GM18867 (cell line): ENCODE data around the gene KLF17.

Source experiments
- ATAC-seq: cut with Tn5 transposase; IDR thresholded peaks from one replicate; pipeline ENCODE4 v1.9.1; 2021; ENCODE audit warnings: mild to moderate bottlenecking, moderate library complexity; ENCODE audit not compliant: unreplicated experiment

KLF17 gene

GRCh38 chr1:44151332-44151731, 32.7 kb downstream of the KLF17 start:
- ATAC-seq = no peak

- ATAC-seq = no peak
Observed at GRCh38 chr1:44151808-44152207, 33.2 kb downstream of the KLF17 start.

GRCh38 chr1:44152692-44153091, 34.1 kb downstream of the KLF17 start:
- ATAC-seq = no peak

GRCh38 chr1:44154049-44154448, 35.4 kb downstream of the KLF17 start:
- ATAC-seq = no peak

- no peak for ATAC-seq
Observed at GRCh38 chr1:44157903-44158302, 39.3 kb downstream of the KLF17 start.

GRCh38 chr1:44158871-44159270, 40.2 kb downstream of the KLF17 start:
- ATAC-seq = no peak

- ATAC-seq = no peak
Observed at GRCh38 chr1:44161546-44161945, 42.9 kb downstream of the KLF17 start.

GRCh38 chr1:44168520-44169098, 50.0 kb downstream of the KLF17 start:
- no peak for ATAC-seq

GRCh38 chr1:44170281-44170823, 51.7 kb downstream of the KLF17 start:
- ATAC-seq = no peak

GRCh38 chr1:44174630-44175029, 56.0 kb downstream of the KLF17 start:
- ATAC-seq = no peak
